Central memory CD8-positive, alpha-beta T cell (primary cell): ENCODE results near the gene POPDC3.
A peak's percentile ranks its signal among the peaks of the same experiment; 100 is the strongest.
"Not testable (repeated sequence)": the region's sequence is repeated elsewhere in the genome, so short reads cannot be mapped to it uniquely, and the experiment has no call there.

Source experiments
- ATAC-seq: fragments of 150-1000 bp; cut with Tn5 transposase; replicated peaks from 2 replicates; pipeline ENCODE4 v1.10.0; 2022; ENCODE audit warnings: mild to moderate bottlenecking, moderate FRiP score, moderate number of reproducible peaks; ENCODE audit not compliant: poor library complexity, severe bottlenecking; ENCODE audit errors: extremely low read depth
- DNase-seq, 2 donors: peaks; one replicate each; pipeline ENCODE4 v3.0.0; 2021; ENCODE audit warnings: low spot score in 2 of 2
- H3K27ac Mint-ChIP-seq: one replicate; pipeline ENCODE4 v1.8.0; 2022; ENCODE audit warnings: low read depth, mild to moderate bottlenecking, moderate library complexity, mixed read lengths
- H3K27me3 Mint-ChIP-seq: one replicate; pipeline ENCODE4 v1.8.0; 2022; ENCODE audit warnings: mixed read lengths
- H3K36me3 Mint-ChIP-seq: one replicate; pipeline ENCODE4 v1.8.0; 2022; ENCODE audit warnings: mild to moderate bottlenecking, moderate library complexity, mixed read lengths; ENCODE audit not compliant: insufficient read depth
- H3K4me1 Mint-ChIP-seq: one replicate; pipeline ENCODE4 v1.8.0; 2022; ENCODE audit warnings: mixed read lengths
- H3K4me3 Mint-ChIP-seq: one replicate; pipeline ENCODE4 v1.8.0; 2022; ENCODE audit warnings: mild to moderate bottlenecking, moderate library complexity, mixed read lengths
- H3K9me3 Mint-ChIP-seq: one replicate; pipeline ENCODE4 v1.8.0; 2022; ENCODE audit warnings: mixed read lengths

POPDC3 gene

DNA sequence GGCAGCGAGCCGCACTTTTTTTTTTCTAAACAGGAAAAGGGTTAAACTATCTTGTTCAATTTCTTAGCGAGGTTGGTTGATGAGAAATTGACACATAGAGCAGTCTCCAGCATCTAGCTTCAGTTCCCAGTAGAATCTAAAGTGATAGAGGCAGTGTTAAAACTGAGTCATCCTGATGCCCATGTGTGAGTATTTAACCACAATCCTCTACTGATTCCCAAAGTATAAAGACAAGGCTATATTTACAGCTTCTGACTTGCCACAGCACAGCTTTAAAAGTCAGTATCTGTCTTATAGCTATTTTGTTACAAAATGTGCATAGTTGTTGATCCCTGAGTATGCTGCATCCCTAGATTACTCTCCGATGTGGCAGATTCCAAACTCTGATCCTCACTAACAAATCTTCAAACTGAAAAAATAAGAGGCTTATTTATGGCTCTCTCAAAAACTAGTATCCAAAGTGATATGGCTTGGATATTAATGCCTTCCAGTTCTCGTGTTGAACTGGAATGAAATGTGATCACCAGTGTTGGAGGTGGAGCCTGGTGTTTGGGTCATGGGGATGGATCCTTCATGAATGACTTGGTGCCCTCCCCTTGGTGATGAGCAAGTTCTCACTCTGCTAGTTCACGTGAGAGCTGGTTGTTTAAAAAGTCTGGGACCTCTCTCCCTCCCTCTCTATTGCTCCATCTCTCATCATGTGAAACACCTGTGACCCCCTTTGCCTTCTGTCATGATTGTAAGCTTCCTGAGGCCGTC lies 13.1 kb upstream of the POPDC3 start:
- Mint-ChIP-seq H3K27me3 (peaks cover 35% of the 10 kb centered on the region), H3K4me1 (no peaks in the 10 kb centered on the region), H3K4me3 (no peak overlapping the region), H3K36me3 (no peaks in the 10 kb centered on the region), H3K9me3 (no peaks in the 10 kb centered on the region), H3K27ac (no peak overlapping the region)
- DNase-seq (no peak), ATAC-seq (no peak)

DNA sequence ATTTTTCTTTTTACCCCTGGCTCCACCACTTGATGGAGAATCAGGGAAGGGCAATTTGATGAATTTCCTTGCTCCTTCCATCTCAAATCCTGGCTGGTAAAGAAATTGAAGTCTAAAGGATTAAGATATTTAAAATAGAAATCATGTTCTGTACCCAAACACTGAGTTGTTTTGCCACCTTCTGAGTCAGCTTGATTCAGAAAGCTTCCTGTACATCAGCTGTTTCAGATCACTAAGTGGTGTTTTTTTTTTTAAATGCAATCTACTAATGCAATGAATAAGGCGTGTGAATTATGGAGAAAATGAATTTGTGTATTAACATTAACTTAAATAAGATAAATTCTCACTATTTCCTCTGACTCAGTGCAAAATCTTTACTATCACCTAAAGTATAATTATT lies 11.5 kb upstream of the POPDC3 start:
- H3K4me1 Mint-ChIP-seq: no peaks in the 10 kb centered on the region
- H3K27ac Mint-ChIP-seq: no peak overlapping the region
- H3K36me3 Mint-ChIP-seq: no peaks in the 10 kb centered on the region
- H3K9me3 Mint-ChIP-seq: no peaks in the 10 kb centered on the region
- no peak overlapping the region for H3K4me3 Mint-ChIP-seq
- peaks cover 43% of the 10 kb centered on the region for H3K27me3 Mint-ChIP-seq
- DNase-seq (no peak), ATAC-seq (no peak)

DNA sequence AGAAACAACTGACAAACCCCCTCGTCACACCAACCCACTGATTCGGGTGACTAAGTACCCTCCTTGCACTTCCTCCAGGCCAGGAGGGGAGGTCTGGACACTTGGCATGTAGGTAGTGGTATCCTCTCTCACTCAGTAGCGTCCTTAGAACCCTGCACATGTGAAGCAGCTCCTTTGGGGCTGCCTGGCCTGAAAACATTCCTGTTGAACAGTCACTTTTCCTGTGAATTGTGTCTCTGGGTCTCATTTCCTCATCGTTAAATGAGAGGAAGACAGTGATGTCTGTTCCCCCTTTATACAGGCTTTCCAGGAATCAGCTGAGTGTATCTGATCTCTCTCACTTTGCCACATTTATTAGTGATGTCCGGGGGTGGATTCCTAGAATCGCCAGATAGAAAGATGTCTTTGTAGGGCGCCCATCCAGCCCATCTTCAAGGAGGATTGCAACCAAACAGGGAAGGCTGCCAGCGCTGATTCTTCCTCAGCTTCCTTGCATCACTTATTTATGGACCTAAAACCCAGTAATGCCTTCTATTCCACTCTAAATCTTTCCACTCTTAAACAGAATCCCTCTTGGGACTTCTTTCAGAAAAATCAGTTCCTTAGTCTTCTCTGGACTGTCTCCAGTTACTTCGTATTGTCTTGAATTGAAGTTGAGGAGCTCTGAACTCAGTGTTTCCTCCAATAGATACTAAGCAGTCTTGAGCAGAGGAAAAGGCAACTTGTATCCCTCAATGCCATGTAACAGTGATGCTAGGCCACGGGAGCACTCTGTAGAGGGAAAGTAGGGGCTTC lies 9.4 kb upstream of the POPDC3 start:
- DNase-seq (no peak), ATAC-seq (no peak)
- H3K9me3 Mint-ChIP-seq: no peaks in the 10 kb centered on the region
- no peak overlapping the region for H3K27ac Mint-ChIP-seq
- peaks cover 39% of the 10 kb centered on the region for H3K27me3 Mint-ChIP-seq
- no peak overlapping the region for H3K4me3 Mint-ChIP-seq
- no peaks in the 10 kb centered on the region for H3K4me1 Mint-ChIP-seq
- no peaks in the 10 kb centered on the region for H3K36me3 Mint-ChIP-seq

DNA sequence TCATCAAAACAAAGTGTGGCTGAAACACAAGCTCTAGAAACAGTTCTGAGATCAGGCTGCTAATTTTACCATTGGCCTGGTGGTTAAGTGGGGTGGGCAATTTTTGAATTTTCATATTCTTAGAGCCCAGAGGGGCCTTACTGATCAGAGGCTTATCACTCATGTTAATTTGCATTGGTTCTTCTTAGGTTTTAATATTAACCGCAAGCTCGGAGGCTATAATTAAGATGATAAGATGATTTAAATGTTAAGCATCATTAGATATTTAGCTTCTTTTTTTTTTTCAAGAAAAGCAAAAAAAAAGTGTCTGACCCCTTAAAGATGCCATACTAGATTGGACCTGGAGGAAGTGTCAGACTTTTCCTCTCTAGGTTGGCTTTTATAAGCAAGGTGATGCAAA lies 8.4 kb upstream of the POPDC3 start:
- H3K27me3 Mint-ChIP-seq: peaks cover 42% of the 10 kb centered on the region
- no peak overlapping the region for H3K27ac Mint-ChIP-seq
- ATAC-seq (no peak), DNase-seq (no peak)
- H3K9me3 Mint-ChIP-seq: no peaks in the 10 kb centered on the region
- H3K36me3 Mint-ChIP-seq: no peaks in the 10 kb centered on the region
- no peak overlapping the region for H3K4me3 Mint-ChIP-seq
- no peaks in the 10 kb centered on the region for H3K4me1 Mint-ChIP-seq

DNA sequence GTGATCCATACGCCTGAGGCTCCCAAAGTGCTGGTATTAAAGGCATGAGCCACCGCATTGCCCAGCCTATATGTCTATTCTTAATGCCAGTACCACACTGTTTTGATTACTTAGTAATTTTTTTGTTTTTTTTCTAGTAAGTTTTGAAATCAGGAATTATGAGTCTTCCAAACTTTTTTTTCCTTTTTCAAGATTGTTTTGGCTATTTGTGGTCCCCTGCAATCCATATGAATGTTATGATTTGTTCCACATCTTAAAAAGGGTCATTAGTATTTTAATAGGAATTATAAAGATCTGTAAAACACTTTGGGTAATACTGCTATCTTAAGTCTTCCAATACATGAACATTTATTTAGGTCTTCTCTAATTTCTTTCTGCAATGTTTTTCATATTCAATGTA lies 6.8 kb upstream of the POPDC3 start:
- Mint-ChIP-seq H3K36me3 (no peaks in the 10 kb centered on the region), H3K4me1 (no peaks in the 10 kb centered on the region), H3K9me3 (no peaks in the 10 kb centered on the region), H3K27me3 (peaks cover 59% of the 10 kb centered on the region), H3K27ac (no peak overlapping the region), H3K4me3 (no peak overlapping the region)
- ATAC-seq (no peak), DNase-seq (no peak)

DNA sequence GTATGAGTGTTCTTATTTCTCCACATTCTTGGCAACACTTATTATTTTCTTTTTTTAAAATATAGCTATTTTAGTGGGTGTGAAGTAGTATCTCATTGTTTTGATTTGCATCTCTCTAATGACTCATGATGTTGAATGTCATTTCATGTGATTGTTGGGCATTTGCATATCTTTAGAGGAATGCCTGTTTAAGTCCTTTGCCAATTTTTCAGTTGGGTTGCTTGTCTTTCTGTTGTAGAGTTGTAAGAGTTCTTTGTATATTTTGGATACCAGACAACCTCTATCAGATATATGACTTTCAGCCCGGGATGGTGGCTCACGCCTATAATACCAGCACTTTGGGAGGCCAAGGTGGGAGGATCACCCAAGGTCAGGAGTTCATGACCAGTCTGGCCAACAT lies 5.1 kb upstream of the POPDC3 start:
- Mint-ChIP-seq H3K9me3 (no peaks in the 10 kb centered on the region), H3K4me3 (no peak overlapping the region), H3K4me1 (peaks cover 4% of the 10 kb centered on the region), H3K27ac (no peak overlapping the region), H3K27me3 (peaks cover 75% of the 10 kb centered on the region), H3K36me3 (no peaks in the 10 kb centered on the region)
- ATAC-seq: no peak
- DNase-seq: no peak

DNA sequence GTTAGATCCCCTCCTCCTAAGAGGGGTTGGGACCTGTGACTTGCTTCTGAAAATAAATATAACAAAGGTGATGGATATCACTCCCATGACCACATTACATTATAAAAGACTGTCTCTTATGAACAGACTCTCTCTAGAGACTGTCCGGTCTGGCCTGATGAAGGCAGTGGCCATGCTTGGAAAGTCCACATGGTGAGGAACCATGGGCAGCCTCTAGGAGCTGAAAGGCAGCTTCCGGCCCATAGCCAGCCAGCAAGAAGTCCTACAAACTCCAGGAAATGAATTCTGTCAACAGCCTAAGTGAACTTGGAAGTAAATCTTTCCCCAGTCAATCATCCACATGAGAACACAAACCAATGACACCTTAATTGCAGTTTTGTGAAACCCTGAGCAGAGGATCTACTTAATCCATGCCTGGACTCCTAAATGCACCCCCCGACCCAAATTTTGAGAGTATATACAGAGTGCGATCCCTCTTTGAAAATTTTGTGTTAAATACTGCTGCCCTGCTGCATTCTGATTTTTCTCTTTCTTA lies 2.2 kb upstream of the POPDC3 start:
- no peak for ATAC-seq
- Mint-ChIP-seq H3K36me3 (no peaks in the 10 kb centered on the region), H3K27ac (no peak overlapping the region), H3K9me3 (no peaks in the 10 kb centered on the region), H3K4me3 (no peak overlapping the region), H3K27me3 (peaks cover 89% of the 10 kb centered on the region), H3K4me1 (peaks cover 5% of the 10 kb centered on the region)
- DNase-seq: no peak

DNA sequence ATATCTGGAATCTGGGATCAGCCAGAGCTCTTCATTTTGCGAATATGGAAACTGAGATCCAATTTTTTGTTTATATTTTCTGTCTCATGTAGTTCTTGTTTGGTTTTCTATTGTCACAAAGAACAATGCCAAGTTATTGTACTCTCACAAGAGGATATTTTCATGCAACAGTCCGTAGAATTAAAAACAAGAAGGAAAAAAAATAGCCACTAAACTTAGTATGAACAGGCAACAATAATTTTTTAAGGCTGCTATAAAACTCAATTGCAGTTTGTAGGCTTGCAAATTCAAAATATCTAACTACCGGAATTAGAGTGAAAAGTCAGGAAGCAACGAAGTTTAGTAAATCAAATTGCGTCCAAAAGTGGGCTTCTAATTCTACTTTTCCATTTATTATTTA lies 1.2 kb downstream of the POPDC3 start:
- H3K4me3 Mint-ChIP-seq: peak overlapping the region; percentile 32
- H3K27me3 Mint-ChIP-seq: peaks cover 68% of the 10 kb centered on the region
- H3K27ac Mint-ChIP-seq: no peak overlapping the region
- ATAC-seq (no peak), DNase-seq (no peak)
- no peaks in the 10 kb centered on the region for H3K9me3 Mint-ChIP-seq
- H3K4me1 Mint-ChIP-seq: peaks cover 5% of the 10 kb centered on the region
- H3K36me3 Mint-ChIP-seq: no peaks in the 10 kb centered on the region

DNA sequence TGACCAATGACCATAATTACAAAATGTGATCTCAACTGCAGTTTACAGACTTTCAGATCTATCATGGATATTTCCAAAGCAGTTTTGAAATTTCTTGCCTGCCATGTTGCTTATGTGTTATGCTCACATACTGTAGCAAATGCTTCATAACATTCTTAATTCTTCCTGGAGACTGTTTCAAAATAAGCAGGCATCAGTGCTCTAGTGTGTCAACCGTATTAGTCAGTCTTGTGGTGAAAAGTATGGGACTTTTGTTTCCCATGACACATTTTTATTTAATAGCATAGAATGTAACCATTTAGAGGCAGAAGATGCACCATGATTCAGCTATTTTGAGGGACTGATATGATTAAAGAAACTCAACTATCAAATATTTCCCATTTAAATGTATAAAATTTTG lies 1.7 kb downstream of the POPDC3 start:
- DNase-seq: no peak
- peaks cover 5% of the 10 kb centered on the region for H3K4me1 Mint-ChIP-seq
- no peak overlapping the region for H3K27ac Mint-ChIP-seq
- H3K4me3 Mint-ChIP-seq: no peak overlapping the region
- no peaks in the 10 kb centered on the region for H3K36me3 Mint-ChIP-seq
- H3K9me3 Mint-ChIP-seq: no peaks in the 10 kb centered on the region
- peaks cover 68% of the 10 kb centered on the region for H3K27me3 Mint-ChIP-seq
- no peak for ATAC-seq

DNA sequence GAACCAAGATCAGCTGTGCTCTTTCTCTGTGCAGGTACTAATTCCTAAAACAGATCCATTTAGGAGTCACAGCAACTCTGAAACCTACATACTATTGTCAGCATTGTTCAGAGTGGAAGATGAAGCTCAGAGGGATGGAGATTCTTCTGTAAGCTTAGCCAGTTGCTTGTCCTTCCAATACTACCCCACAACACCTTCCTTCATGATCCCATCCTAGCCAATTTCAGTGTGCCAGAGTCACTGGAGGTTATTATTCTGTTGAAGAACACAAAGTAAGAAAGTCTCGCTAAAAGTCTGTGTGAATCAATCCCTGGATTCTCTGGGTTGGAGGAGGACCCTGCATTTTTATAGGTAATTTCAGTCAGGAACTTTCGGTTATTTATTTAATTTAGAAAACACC lies 2.3 kb downstream of the POPDC3 start:
- ATAC-seq: no peak
- DNase-seq: no peak
- Mint-ChIP-seq H3K4me1 (peaks cover 5% of the 10 kb centered on the region), H3K9me3 (no peaks in the 10 kb centered on the region), H3K4me3 (no peak overlapping the region), H3K36me3 (no peaks in the 10 kb centered on the region), H3K27me3 (peaks cover 63% of the 10 kb centered on the region), H3K27ac (no peak overlapping the region)

DNA sequence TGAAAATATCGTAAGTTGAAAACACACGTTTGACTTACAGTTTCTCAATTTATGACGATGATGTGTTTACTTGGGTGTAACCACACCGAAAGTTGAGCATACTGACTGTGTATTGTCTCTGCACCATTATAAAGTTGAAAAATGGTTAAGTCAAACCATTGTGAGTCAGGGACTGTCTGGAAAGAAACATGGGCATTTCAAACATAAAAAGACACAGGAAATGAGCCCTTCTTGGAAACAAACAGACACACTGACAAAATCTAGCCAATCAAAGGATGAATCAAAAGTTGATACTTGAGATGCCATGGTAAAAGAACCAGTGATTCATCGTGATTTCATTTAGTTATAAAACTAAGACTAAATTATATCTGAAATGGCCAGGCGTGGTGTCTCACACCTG lies 5.3 kb downstream of the POPDC3 start:
- no peaks in the 10 kb centered on the region for H3K36me3 Mint-ChIP-seq
- ATAC-seq: no peak
- no peak for DNase-seq
- H3K9me3 Mint-ChIP-seq: no peaks in the 10 kb centered on the region
- peaks cover 49% of the 10 kb centered on the region for H3K27me3 Mint-ChIP-seq
- no peak overlapping the region for H3K4me3 Mint-ChIP-seq
- no peak overlapping the region for H3K27ac Mint-ChIP-seq
- H3K4me1 Mint-ChIP-seq: no peaks in the 10 kb centered on the region

DNA sequence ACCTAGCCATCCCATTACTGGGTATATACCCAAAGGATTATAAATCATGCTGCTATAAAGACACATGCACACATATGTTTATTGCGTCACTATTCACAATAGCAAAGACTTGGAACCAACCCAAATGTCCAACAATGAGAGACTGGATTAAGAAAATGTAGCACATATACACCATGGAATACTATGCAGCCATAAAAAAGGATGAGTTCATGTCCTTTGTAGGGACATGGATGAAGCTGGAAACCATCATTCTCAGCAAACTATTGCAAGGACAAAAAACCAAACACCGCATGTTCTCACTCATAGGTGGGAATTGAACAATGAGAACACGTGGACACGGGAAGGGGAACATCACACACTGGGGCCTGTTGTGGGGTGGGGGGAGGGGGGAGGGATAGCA lies 7.3 kb downstream of the POPDC3 start:
- not testable (repeated sequence) for DNase-seq, H3K36me3 Mint-ChIP-seq, ATAC-seq, H3K4me1 Mint-ChIP-seq, H3K9me3 Mint-ChIP-seq, H3K4me3 Mint-ChIP-seq, H3K27ac Mint-ChIP-seq
- H3K27me3 Mint-ChIP-seq: peaks cover 46% of the 10 kb centered on the region

DNA sequence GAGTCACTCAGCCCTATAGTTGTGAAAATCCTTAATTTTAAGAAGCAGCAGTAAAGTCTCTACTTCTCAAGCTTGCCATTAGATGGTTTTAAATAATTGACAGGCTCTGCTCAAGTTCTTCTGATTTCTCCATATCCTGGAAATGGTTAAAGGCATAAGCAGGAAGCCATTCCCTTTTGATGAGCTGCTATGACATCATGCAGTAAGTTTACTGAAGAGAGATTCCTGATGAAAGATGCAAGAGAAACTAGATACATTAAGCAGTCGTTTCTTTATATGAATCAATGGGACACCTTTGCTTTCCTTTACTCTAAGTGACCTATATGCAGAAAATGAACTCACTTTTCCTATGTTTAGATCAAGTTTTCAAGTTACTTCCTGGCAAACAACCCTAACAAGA lies 9.8 kb downstream of the POPDC3 start:
- H3K4me3 Mint-ChIP-seq: no peak overlapping the region
- H3K27me3 Mint-ChIP-seq: peaks cover 61% of the 10 kb centered on the region
- no peak for DNase-seq
- no peaks in the 10 kb centered on the region for H3K36me3 Mint-ChIP-seq
- no peaks in the 10 kb centered on the region for H3K9me3 Mint-ChIP-seq
- H3K27ac Mint-ChIP-seq: no peak overlapping the region
- no peak for ATAC-seq
- no peaks in the 10 kb centered on the region for H3K4me1 Mint-ChIP-seq
